Kidney epithelial cell (primary cell): Measurements from ENCODE around the gene CDC42BPG. TPM values are rescaled to one million over a fixed set of nuclear protein-coding genes. Genes with fewer than 3 reads are reported as not detected.
A peak's percentile ranks its signal among the peaks of the same experiment; 100 is the strongest.

Source experiments
- DNase-seq: peaks from one replicate; pipeline ENCODE4 v3.0.0-alpha.2; 2010; ENCODE audit warnings: low read depth
- H3K27me3 ChIP-seq: 2 replicates; pipeline ENCODE4 v1.6.0; 2011; ENCODE audit warnings: low read length; ENCODE audit not compliant: control insufficient read depth, insufficient read depth
- H3K36me3 ChIP-seq: 2 replicates; pipeline ENCODE4 v1.5.1; 2011; ENCODE audit warnings: low read length; ENCODE audit not compliant: control insufficient read depth, insufficient read depth
- H3K4me3 ChIP-seq: 2 replicates; pipeline ENCODE4 v1.5.1; 2011; ENCODE audit warnings: low read depth, mild to moderate bottlenecking, control low read depth, low read length
- CTCF ChIP-seq: IDR thresholded peaks from 2 replicates; pipeline ENCODE4 v1.5.1; 2011; ENCODE audit warnings: mild to moderate bottlenecking, moderate library complexity, low read length, control low read depth, inconsistent platforms; ENCODE audit not compliant: insufficient read depth, poor library complexity, severe bottlenecking
- total RNA-seq: library from RNA; depleted of rRNA; stranded (reverse); fragments of >200 nt; gene quantifications from 2 replicates; pipeline ENCODE4 v1.2.3, GENCODE V29; 2015

The CDC42BPG gene
- total RNA-seq, 1 donor from 2014 or later, result 10.7 TPM

GRCh38 chr11:64854534-64855502 lies 10.4 kb upstream of the CDC42BPG start:
- TF ChIP-seq CTCF, result no peak
- peaks cover 3% of the 10 kb centered on the region for H3K36me3 ChIP-seq
- no peaks in the 10 kb centered on the region for H3K27me3 ChIP-seq
- H3K4me3 ChIP-seq, result no peak overlapping the region
- DNase-seq, result peak; percentile 74

- Histone ChIP-seq H3K4me3 (no peak overlapping the region), H3K36me3 (peaks cover 3% of the 10 kb centered on the region)
- no peak for TF ChIP-seq CTCF
Measured at GRCh38 chr11:64854157-64854533, 9.7 kb upstream of the CDC42BPG start.

GRCh38 chr11:64853709-64854108 lies 9.3 kb upstream of the CDC42BPG start:
- Histone ChIP-seq H3K27me3 (no peaks in the 10 kb centered on the region), H3K4me3 (no peak overlapping the region), H3K36me3 (peaks cover 3% of the 10 kb centered on the region)
- no peak for TF ChIP-seq CTCF
- DNase-seq, result no peak

More at GRCh38 chr11:64854157-64854533, 9.7 kb upstream of the CDC42BPG start:
- no peaks in the 10 kb centered on the region for H3K27me3 ChIP-seq
- DNase-seq, result no peak

GRCh38 chr11:64852804-64853509 lies 8.5 kb upstream of the CDC42BPG start:
- no peaks in the 10 kb centered on the region for H3K27me3 ChIP-seq
- H3K36me3 ChIP-seq, result peaks cover 3% of the 10 kb centered on the region
- TF ChIP-seq CTCF, result no peak
- H3K4me3 ChIP-seq, result no peak overlapping the region
- no peak for DNase-seq

GRCh38 chr11:64851831-64852351 lies 7.4 kb upstream of the CDC42BPG start:
- H3K36me3 ChIP-seq, result no peaks in the 10 kb centered on the region

More at GRCh38 chr11:64851831-64852351, 7.4 kb upstream of the CDC42BPG start:
- Histone ChIP-seq H3K27me3 (no peaks in the 10 kb centered on the region), H3K4me3 (no peak overlapping the region)
- no peak for DNase-seq
- no peak for TF ChIP-seq CTCF
